Progenitor cell of endocrine pancreas (in vitro differentiated cells): Measurements from ENCODE around the gene ADH1C. TPM values are rescaled to one million over a fixed set of nuclear protein-coding genes. Genes with fewer than 3 reads are reported as not detected.

Experiments used
- DNase-seq: peaks from one replicate; pipeline ENCODE4 v3.0.0; 2021; ENCODE audit warnings: low spot score; ENCODE audit not compliant: unreplicated experiment
- H3K27ac Mint-ChIP-seq: 2 replicates; pipeline ENCODE4 v1.8.0; 2021; ENCODE audit warnings: mild to moderate bottlenecking, moderate library complexity, mixed read lengths
- H3K27me3 Mint-ChIP-seq: 2 replicates; pipeline ENCODE4 v1.8.0; 2021; ENCODE audit warnings: mixed read lengths
- H3K36me3 Mint-ChIP-seq: 2 replicates; pipeline ENCODE4 v1.8.0; 2022; ENCODE audit warnings: mixed read lengths; ENCODE audit not compliant: insufficient read depth
- H3K4me1 Mint-ChIP-seq: 2 replicates; pipeline ENCODE4 v1.8.0; 2021; ENCODE audit warnings: low read depth, mixed read lengths
- H3K4me3 Mint-ChIP-seq: 2 replicates; pipeline ENCODE4 v1.8.0; 2021; ENCODE audit warnings: low read depth, mild to moderate bottlenecking, moderate library complexity, mixed read lengths
- H3K9me3 Mint-ChIP-seq: 2 replicates; pipeline ENCODE4 v1.8.0; 2021; ENCODE audit warnings: low read depth, mixed read lengths
- CTCF ChIP-seq: fragments of 200-600 bp; sonication (generic); IDR thresholded peaks from one replicate; pipeline ENCODE4 v1.5.0; 2021; ENCODE audit warnings: antibody characterized with exemption, mild to moderate bottlenecking; ENCODE audit not compliant: unreplicated experiment
- total RNA-seq: library from RNA; stranded (reverse); gene quantifications from 2 replicates; pipeline ENCODE4 v1.2.1, GENCODE V29; 2021

The ADH1C gene
- total RNA-seq, 1 donor from 2014 or later = 3.3 TPM

- Mint-ChIP-seq H3K4me1 (peaks cover 7% of the 10 kb centered on the region), H3K4me3 (no peak overlapping the region), H3K27ac (no peak overlapping the region), H3K36me3 (no peaks in the 10 kb centered on the region), H3K27me3 (peaks cover 35% of the 10 kb centered on the region), H3K9me3 (no peaks in the 10 kb centered on the region)
- DNase-seq = no peak
- no peak for TF ChIP-seq CTCF
These were observed 35.2 kb downstream of the ADH1C start for GRCh38 chr4:99317354-99317753.

GRCh38 chr4:99315839-99316238 lies 36.7 kb downstream of the ADH1C start:
- Mint-ChIP-seq H3K4me1 (no peaks in the 10 kb centered on the region), H3K36me3 (no peaks in the 10 kb centered on the region), H3K4me3 (no peak overlapping the region), H3K27me3 (peaks cover 31% of the 10 kb centered on the region), H3K9me3 (no peaks in the 10 kb centered on the region), H3K27ac (no peak overlapping the region)
- no peak for TF ChIP-seq CTCF
- DNase-seq = no peak

GRCh38 chr4:99314211-99314610 lies 38.3 kb downstream of the ADH1C start:
- Mint-ChIP-seq H3K27me3 (peaks cover 26% of the 10 kb centered on the region), H3K36me3 (no peaks in the 10 kb centered on the region), H3K4me1 (no peaks in the 10 kb centered on the region), H3K9me3 (no peaks in the 10 kb centered on the region), H3K4me3 (no peak overlapping the region), H3K27ac (no peak overlapping the region)
- TF ChIP-seq CTCF = no peak
- no peak for DNase-seq

- no peaks in the 10 kb centered on the region for H3K36me3 Mint-ChIP-seq
- H3K4me3 Mint-ChIP-seq = no peak overlapping the region
- peaks cover 11% of the 10 kb centered on the region for H3K27me3 Mint-ChIP-seq
- no peaks in the 10 kb centered on the region for H3K9me3 Mint-ChIP-seq
- no peak for TF ChIP-seq CTCF
- DNase-seq = no peak
- H3K4me1 Mint-ChIP-seq = no peaks in the 10 kb centered on the region
- no peak overlapping the region for H3K27ac Mint-ChIP-seq
These were observed 42.2 kb downstream of the ADH1C start for GRCh38 chr4:99310389-99310788.

GRCh38 chr4:99305638-99306400 lies 46.7 kb downstream of the ADH1C start:
- no peaks in the 10 kb centered on the region for H3K4me1 Mint-ChIP-seq
- H3K36me3 Mint-ChIP-seq = no peaks in the 10 kb centered on the region
- no peaks in the 10 kb centered on the region for H3K27me3 Mint-ChIP-seq
- no peak for DNase-seq
- TF ChIP-seq CTCF = no peak
- H3K4me3 Mint-ChIP-seq = no peak overlapping the region
- no peak overlapping the region for H3K27ac Mint-ChIP-seq
- peaks cover 4% of the 10 kb centered on the region for H3K9me3 Mint-ChIP-seq
